NCI-H146 (cell line): ENCODE measurements around the gene KIAA1217.
A peak's percentile ranks its signal among the peaks of the same experiment; 100 is the strongest.
"Not testable (repeated sequence)": the region's sequence is repeated elsewhere in the genome, so short reads cannot be mapped to it uniquely, and the experiment has no call there.

Source experiments
- DNase-seq: peaks from one replicate; lab custom pipeline; 2025; lab: John Stamatoyannopoulos, UW

The KIAA1217 gene

GRCh38 chr10:24467605-24468004, 258.7 kb downstream of the KIAA1217 start:
- DNase-seq = no peak

- no peak for DNase-seq
Measured at GRCh38 chr10:24468281-24468751, 259.4 kb downstream of the KIAA1217 start.

- no peak for DNase-seq
Measured at GRCh38 chr10:24469993-24470392, 261.1 kb downstream of the KIAA1217 start.

DNA sequence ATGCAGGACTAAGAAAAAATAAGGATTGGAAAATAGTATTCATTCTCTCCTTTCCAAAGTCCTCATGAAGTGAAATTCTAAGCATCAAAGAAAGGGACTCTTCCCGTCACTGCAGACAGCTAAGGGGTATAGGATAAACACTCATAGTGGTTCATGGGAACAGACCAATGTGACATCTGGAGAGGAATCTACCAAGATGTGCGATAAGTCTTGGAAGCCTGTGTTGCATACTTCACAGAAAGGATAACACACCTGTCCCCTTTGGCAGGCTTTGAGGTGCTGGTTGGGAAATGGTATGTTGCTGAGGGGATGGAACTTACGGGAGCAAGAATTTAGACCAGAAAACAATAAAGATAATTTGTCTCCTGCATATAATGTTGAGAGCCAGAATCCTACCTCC, 266.7 kb downstream of the KIAA1217 start:
- DNase-seq = no peak

- DNase-seq = no peak
Measured at GRCh38 chr10:24476913-24477701, 268.2 kb downstream of the KIAA1217 start.

DNA sequence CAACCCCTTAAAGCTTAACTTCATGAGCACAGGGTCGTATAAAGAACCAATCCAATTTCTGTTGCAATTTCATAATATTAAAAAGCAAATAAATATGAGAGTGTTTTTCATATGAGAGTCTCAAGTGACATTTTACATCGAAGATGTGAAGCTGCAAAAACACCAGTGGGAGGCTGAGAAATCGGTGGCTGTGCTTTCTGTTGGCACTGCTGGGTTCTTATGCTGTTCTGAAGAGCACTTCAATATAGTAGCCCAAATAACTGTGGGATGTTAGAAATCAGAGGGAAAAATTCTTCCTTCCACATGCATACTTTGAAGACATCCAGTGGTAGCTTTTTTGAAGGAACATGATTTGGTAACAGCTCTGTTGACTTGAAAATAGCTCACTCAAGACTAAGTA, 269.0 kb downstream of the KIAA1217 start:
- DNase-seq = no peak

DNA sequence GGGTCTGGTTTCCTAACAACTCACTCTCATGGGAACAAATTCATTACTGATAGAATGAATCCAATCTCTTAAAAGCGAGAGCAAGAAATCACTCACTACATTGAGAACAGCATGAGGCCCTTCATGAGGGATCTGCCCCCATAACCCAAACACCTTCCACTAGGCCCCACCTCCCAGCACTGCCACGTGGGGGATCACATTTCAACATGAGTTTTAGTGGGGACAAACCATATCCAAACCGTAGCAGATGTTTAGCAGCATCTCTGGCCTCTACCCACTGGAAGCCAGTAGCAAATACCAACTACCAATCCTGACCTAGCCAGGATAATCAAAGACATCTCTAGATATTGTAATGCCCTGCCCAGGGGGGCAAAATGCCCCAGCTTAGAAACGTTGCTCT, 270.9 kb downstream of the KIAA1217 start:
- DNase-seq = no peak

GRCh38 chr10:24480447-24480846, 271.5 kb downstream of the KIAA1217 start:
- no peak for DNase-seq

GRCh38 chr10:24481241-24481640, 272.3 kb downstream of the KIAA1217 start:
- no peak for DNase-seq

DNA sequence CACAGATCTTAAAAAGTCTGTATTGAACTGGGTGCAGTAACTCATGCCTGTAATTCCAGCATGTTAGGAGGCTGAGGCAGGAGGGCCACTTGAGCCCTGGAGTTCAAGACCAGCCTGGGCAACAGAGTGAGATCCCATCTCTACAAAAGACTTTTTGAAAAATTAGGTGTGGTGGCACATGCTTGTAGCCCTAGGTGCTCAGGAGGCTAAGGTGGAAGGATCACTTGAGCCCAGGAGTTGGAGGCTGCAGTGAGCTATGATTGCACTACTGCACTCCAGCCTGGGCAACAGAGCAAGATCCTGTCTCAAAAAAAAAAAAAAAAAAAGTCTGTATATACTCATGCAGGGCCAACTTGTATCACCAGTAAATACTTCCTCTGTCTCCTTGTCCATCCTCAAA, 273.8 kb downstream of the KIAA1217 start:
- DNase-seq = not testable (repeated sequence)

- DNase-seq = peak; percentile 8
Measured at GRCh38 chr10:24483701-24484100, 274.8 kb downstream of the KIAA1217 start.

DNA sequence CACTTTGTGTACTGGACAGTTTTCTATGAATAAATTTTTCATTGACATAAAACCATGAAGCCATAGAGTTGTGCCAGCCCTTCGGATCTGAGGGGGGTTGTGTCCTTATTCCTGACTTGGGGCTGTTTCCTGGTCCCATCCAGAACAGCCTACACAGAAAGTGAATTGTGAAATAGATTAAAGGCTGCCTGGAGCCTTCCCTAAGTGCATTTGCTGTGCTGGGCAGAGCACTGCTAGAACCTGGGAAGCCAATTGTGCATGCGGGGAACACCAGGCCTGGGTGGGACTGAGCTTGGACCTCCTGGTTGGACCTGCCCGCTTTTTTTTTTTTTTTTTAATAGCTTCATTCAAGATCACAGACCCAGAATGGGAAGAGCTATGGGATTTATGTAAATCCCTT, 275.8 kb downstream of the KIAA1217 start:
- no peak for DNase-seq

DNA sequence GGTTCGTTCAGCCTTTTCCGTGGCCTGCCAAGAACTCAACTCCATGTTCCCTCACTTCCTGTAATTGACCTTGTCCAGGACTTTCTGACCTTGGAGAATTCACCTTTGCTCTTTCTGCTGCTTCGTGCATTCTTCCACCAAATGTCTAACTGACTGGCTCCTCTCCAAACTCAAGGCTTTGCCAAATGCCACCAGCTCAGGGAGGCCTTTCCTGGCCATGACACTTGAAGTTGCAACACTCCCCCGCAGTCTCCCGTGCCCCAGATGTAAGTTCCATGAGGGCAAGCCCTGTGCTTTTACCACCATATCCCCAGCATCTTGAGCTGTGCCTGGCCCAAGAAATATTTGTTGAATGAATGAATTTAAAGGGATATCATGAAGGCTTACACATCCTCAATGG, 276.4 kb downstream of the KIAA1217 start:
- DNase-seq = no peak

DNA sequence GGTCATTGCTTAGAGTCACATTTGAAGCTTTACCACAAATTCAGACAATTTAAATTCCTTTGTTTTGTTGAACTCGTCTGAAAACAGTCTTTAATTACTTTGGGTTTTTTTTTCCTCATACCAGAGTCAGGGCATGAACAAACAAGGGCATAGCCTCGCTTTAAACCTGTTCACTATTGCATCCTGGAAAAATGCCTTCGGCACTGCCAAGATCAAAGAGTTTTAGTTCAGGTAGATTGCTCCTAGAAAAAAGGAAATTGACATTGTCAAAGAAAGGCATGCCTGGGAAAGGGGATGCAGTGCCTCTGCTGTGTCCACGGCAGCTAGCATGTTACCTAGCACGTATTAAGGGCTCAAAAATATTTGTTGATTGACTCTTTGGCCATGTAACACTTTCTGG, 279.7 kb downstream of the KIAA1217 start:
- DNase-seq = no peak

GRCh38 chr10:24493165-24493564, 284.2 kb downstream of the KIAA1217 start:
- no peak for DNase-seq

DNA sequence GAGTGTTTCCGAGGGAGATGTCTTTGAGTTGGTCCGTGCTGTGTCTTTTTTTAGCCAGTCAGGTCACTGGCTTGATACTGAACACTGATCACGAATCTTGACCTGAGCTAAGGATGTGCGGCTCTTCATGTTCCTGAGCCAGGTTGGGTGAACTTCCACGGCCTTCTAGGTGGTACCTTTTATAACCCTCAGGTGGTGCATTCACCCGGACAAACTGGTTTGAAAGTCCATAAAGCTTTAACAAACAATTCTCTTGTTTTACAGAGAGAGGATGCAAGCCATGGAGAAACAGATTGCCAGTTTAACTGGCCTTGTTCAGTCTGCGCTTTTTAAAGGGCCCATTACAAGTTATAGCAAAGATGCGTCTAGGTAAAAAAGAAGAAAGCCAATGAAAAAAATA, 285.3 kb downstream of the KIAA1217 start:
- no peak for DNase-seq

GRCh38 chr10:24494777-24495176, 285.8 kb downstream of the KIAA1217 start:
- DNase-seq = no peak

DNA sequence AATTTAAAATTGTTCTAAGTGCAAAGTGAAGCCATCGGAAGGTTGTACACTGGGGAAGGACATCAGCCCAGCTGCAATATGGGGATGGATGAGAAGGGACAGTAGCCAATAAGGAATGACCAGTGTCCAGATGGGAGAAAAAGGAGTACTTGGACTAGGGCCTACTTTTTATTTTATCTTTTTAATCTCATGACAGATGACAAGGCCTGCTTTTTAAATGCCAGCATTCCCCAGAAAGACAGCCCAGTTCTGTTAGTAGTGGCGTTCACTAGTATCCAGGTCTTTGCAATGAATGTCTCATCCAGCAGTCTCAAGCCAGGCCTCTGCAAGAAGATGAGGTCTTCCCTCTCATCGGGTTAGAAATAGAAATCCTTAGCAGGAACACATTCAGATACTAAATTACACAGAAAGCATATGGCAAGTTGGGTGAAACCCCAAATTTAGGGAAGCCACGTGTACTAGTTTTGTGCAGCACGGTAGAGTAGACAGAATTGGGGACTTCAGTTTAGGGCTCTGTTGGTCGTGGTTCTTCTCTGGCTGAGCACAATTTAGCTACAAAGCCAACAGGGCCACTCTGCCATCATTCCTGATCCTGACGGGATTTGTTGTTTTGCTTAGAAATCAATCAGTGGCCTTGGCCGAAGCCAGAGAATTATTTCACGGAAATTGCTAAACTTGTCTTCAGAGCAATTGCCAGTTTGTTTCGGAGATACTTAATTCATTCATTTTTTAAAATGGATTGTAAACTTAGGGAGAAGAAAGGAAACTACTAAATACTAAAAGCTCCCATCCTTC, 286.9 kb downstream of the KIAA1217 start:
- no peak for DNase-seq

DNA sequence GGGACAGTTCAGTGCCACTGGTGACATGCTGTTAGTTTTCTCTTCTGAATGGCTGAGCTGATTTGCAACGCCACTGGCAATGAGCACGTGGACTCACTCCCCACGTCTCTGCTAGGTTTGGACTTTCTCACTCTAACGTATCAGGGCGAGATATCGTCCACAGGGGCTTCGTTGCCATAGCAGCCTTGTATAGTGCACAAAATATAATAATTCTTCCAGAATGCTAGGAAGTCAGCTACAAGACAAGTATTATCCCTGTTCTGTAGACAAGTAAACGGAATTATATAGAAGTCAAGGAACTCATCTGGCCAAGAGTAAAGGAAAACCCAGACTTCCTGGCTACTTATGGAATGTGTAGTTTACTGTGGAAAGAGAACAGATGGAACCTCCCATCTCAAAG, 288.0 kb downstream of the KIAA1217 start:
- no peak for DNase-seq

DNA sequence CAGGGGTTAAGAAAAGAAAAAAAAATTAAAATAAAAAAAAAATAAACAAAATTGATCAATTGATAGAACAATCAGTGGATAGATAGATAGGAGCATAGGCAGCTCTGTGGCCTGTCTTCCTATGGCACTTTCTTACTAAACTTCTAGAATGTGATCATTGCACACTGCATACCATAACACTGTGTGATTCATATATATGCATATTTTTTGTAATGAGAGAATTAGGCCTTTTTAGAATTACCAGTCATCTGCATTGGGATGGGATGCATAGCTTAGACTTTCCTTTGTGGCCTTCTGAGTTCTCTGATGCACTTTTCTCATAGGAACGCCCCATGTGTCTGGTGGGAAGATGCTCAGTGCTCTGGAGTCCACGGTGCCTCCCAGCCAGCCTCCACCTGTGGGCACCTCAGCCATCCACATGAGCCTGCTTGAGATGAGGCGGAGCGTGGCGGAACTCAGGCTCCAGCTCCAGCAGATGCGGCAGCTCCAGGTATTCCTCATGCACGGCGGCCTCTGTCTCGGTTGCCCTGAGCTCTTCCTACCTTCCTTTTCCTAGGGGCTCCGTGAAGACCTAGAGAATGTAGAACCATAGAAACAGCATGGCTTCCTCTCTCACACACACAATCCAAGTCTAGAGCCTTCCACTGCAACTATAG, 292.2 kb downstream of the KIAA1217 start:
- DNase-seq = no peak

DNA sequence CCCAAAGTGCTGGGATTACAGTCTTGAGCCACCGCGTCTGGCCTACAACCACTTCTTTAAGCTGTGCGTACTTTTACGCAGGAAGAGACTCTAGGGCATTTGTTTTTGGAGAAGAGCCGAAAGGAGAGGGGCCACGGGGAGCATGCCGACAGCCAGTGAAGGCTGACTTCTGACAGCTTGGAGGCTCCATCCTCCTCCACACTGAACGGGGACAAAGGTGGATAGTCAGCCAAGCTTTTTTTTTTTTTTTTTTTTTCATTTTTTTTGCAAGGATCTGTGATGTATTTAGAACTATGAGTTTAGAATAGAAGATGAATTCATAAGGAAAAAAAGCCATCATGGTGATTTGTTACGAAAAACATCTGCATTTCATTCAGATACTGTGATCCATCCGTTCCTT, 293.1 kb downstream of the KIAA1217 start:
- no peak for DNase-seq

GRCh38 chr10:24502801-24503460, 294.0 kb downstream of the KIAA1217 start:
- no peak for DNase-seq
